SK-N-SH (cell line): ENCODE measurements around the gene GPX7. TPM values are rescaled to one million over a fixed set of nuclear protein-coding genes. Genes with fewer than 3 reads are reported as not detected.

Source experiments
- CTCF ChIA-PET: fragments of 300-600, 350-600 bp; formaldehyde crosslinking; extraction: SDS; loops from one replicate; lab custom pipeline; 2021; lab: Yijun Ruan, JAX
- POLR2A ChIA-PET: fragments of 350-600 bp; sonication (Branson Sonifier 250); formaldehyde crosslinking; extraction: SDS; loops from one replicate; lab custom pipeline; 2020; ENCODE audit warnings: antibody characterized with exemption, inconsistent platforms; lab: Yijun Ruan, JAX
- DNase-seq: peaks from one replicate; pipeline ENCODE4 v3.0.0; 2012
- H2AFZ ChIP-seq: fragments of 200-600 bp; sonication (generic); 2 replicates; pipeline ENCODE4 v1.8.1; 2016; ENCODE audit warnings: antibody characterized with exemption, mild to moderate bottlenecking, low read depth
- H3F3A ChIP-seq: fragments of 200-600 bp; sonication (generic); replicated peaks from 2 replicates; pipeline ENCODE3; 2016; ENCODE audit warnings: antibody characterized with exemption, mild to moderate bottlenecking; ENCODE audit not compliant: insufficient read depth
- H3K27ac ChIP-seq, 2 experiments: fragments of 200-500 bp in 1 of 2; fragments of 200-600 bp in 1 of 2; sonication (Bioruptor generic) in 1 of 2; sonication (generic), shearing (Covaris generic) in 1 of 2; 2 replicates each; pipeline versions ENCODE4 v1.5.1 to v1.6.1; 2014 to 2016; ENCODE audit warnings: low read depth in 2 of 2, inconsistent platforms in 1 of 2, low read length in 1 of 2, mild to moderate bottlenecking in 1 of 2, mixed read lengths in 1 of 2
- H3K27me3 ChIP-seq: fragments of 200-600 bp; sonication (generic), shearing (Covaris generic); 2 replicates; pipeline ENCODE4 v1.6.1; 2016; ENCODE audit warnings: mixed run types; ENCODE audit not compliant: insufficient read depth
- H3K36me3 ChIP-seq, 2 experiments: fragments of 200-500 bp in 1 of 2; fragments of 200-600 bp in 1 of 2; sonication (Bioruptor generic) in 1 of 2; sonication (generic) in 1 of 2; replicated peaks in 1 of 2; 2 replicates each; pipeline versions ENCODE3 to v1.5.1; 2014 to 2016; ENCODE audit warnings: low read length in 1 of 2, mild to moderate bottlenecking in 1 of 2; ENCODE audit not compliant: insufficient read depth in 2 of 2, control insufficient read depth in 1 of 2
- H3K4me1 ChIP-seq, 2 experiments: fragments of 200-500 bp in 1 of 2; fragments of 200-600 bp in 1 of 2; sonication (Bioruptor generic) in 1 of 2; sonication (generic), shearing (Covaris generic) in 1 of 2; 2 replicates each; pipeline versions ENCODE4 v1.5.1 to v1.6.1; 2014 to 2016; ENCODE audit warnings: low read depth in 1 of 2, low read length in 1 of 2, mixed run types in 1 of 2; ENCODE audit not compliant: insufficient read depth in 2 of 2, control insufficient read depth in 1 of 2
- H3K4me2 ChIP-seq: fragments of 200-600 bp; sonication (generic), shearing (Covaris generic); 2 replicates; pipeline ENCODE4 v1.6.1; 2017; ENCODE audit warnings: mixed run types
- H3K4me3 ChIP-seq, 2 experiments: fragments of 200-500 bp in 1 of 2; fragments of 200-600 bp in 1 of 2; sonication (Bioruptor generic) in 1 of 2; sonication (generic), shearing (Covaris generic) in 1 of 2; 2 replicates each; pipeline versions ENCODE4 v1.5.1 to v1.8.1; 2014 to 2016; ENCODE audit warnings: low read depth in 2 of 2, inconsistent platforms in 1 of 2, low read length in 1 of 2, mild to moderate bottlenecking in 1 of 2, mixed read lengths in 1 of 2, moderate library complexity in 1 of 2
- H3K79me2 ChIP-seq: fragments of 200-600 bp; sonication (generic); 2 replicates; pipeline ENCODE4 v1.8.1; 2017; ENCODE audit warnings: mild to moderate bottlenecking; ENCODE audit not compliant: insufficient read depth
- H3K9ac ChIP-seq: fragments of 200-600 bp; sonication (generic); 2 replicates; pipeline ENCODE4 v1.6.1; 2017; ENCODE audit warnings: mixed run types
- H3K9me2 ChIP-seq: fragments of 200-600 bp; sonication (generic); 2 replicates; pipeline ENCODE4 v1.6.1; 2017; ENCODE audit warnings: mixed run types
- H3K9me3 ChIP-seq: fragments of 200-600 bp; sonication (generic); 2 replicates; pipeline ENCODE4 v1.6.1; 2017; ENCODE audit warnings: mixed run types, mild to moderate bottlenecking, moderate library complexity
- H4K20me1 ChIP-seq: fragments of 200-600 bp; sonication (generic); 2 replicates; pipeline ENCODE4 v1.6.1; 2017; ENCODE audit warnings: mild to moderate bottlenecking, mixed run types; ENCODE audit not compliant: insufficient read depth
- CHD2 ChIP-seq: fragments of 150-350 bp; IDR thresholded peaks from 2 replicates; pipeline ENCODE4 v1.6.1; 2018; ENCODE audit warnings: low read length; ENCODE audit not compliant: partially characterized antibody
- CTCF ChIP-seq: fragments of 200-600 bp; sonication (generic); IDR thresholded peaks from 2 replicates; pipeline ENCODE4 v1.6.1; 2017; ENCODE audit warnings: antibody characterized with exemption, mild to moderate bottlenecking, moderate library complexity
- EZH2phosphoT487 ChIP-seq: fragments of 200-600 bp; sonication (generic); IDR thresholded peaks from 2 replicates; pipeline ENCODE4 v1.6.1; 2017; ENCODE audit warnings: low read depth, mixed run types, mild to moderate bottlenecking, antibody characterized with exemption, moderate library complexity, borderline replicate concordance
- FOXJ3 ChIP-seq: sonication (generic); formaldehyde crosslinking; IDR thresholded peaks from 2 replicates; pipeline ENCODE4 v1.5.1; 2020; ENCODE audit warnings: mild to moderate bottlenecking, missing genetic modification reagents
- JUND ChIP-seq: IDR thresholded peaks from 2 replicates; pipeline ENCODE4 v1.4.0; 2012
- MAX ChIP-seq: IDR thresholded peaks from 2 replicates; pipeline ENCODE4 v1.4.0; 2012; ENCODE audit warnings: low read depth
- MXI1 ChIP-seq: IDR thresholded peaks from 2 replicates; pipeline ENCODE4 v1.6.1; 2012; ENCODE audit warnings: mild to moderate bottlenecking, low read depth, low read length, improper control_type of control experiment
- NFIC ChIP-seq: IDR thresholded peaks from 2 replicates; pipeline ENCODE4 v1.4.0; 2012; ENCODE audit warnings: borderline replicate concordance
- RAD21 ChIP-seq: IDR thresholded peaks from 2 replicates; pipeline ENCODE4 v1.6.1; 2012; ENCODE audit warnings: mild to moderate bottlenecking, low read length
- RXRA ChIP-seq: IDR thresholded peaks from 2 replicates; pipeline ENCODE4 v1.4.0; 2012; ENCODE audit warnings: low read depth, mild to moderate bottlenecking, borderline replicate concordance
- SMC3 ChIP-seq: IDR thresholded peaks from 2 replicates; pipeline ENCODE4 v1.6.1; 2012; ENCODE audit warnings: low read depth, low read length, improper control_type of control experiment
- TAF1 ChIP-seq: IDR thresholded peaks from 2 replicates; pipeline ENCODE4 v1.6.1; 2012; ENCODE audit warnings: low read depth, mild to moderate bottlenecking, low read length, moderate library complexity, borderline replicate concordance
- TCF12 ChIP-seq: IDR thresholded peaks from 2 replicates; pipeline ENCODE4 v1.4.0; 2012
- TEAD4 ChIP-seq: IDR thresholded peaks from 2 replicates; pipeline ENCODE4 v1.4.0; 2012; ENCODE audit warnings: mild to moderate bottlenecking, borderline replicate concordance; ENCODE audit not compliant: insufficient read depth
- USF2 ChIP-seq: fragments of 150-350 bp; IDR thresholded peaks from 2 replicates; pipeline ENCODE4 v1.6.1; 2017; ENCODE audit warnings: antibody characterized with exemption, low read length, low read depth, borderline replicate concordance
- ZBTB33 ChIP-seq: IDR thresholded peaks from 2 replicates; pipeline ENCODE4 v1.4.0; 2012; ENCODE audit warnings: low read depth, borderline replicate concordance
- WGBS: methylation state at CpG from one replicate; pipeline ENCODE4 v1.1.6; 2017; ENCODE audit warnings: low lambda C conversion rate; 5-methylcytosine and 5-hydroxymethylcytosine counted together
- polyA plus RNA-seq, 3 experiments: library from polyadenylated mRNA; depleted of rRNA; stranded (reverse); fragments of >200 nt; gene quantifications; 2 replicates each; pipeline ENCODE4 v1.2.3, GENCODE V29; 2012

GPX7 gene
- polyA plus RNA-seq, 1 of the 3 experiments (the other 2 are of a cell fraction), result 6.2 TPM

- POLR2A ChIA-PET, result no interaction called here
- no peak for TF ChIP-seq TEAD4
- whole genome bisulfite sequencing, result 72% methylated on average over 2 of the region's 2 CpGs
- Histone ChIP-seq H3K4me1 (peaks cover 0 to 11% of the 10 kb centered on the region in 2 experiments; a peak in 2 of 4 replicates), H4K20me1 (no peaks in the 10 kb centered on the region), H3K4me3 (no peak overlapping the region), H3K9me2 (no peaks in the 10 kb centered on the region), H3K27ac (no peak overlapping the region), H3K9ac (no peak overlapping the region), H3K79me2 (no peaks in the 10 kb centered on the region), H3K36me3 (no peaks in the 10 kb centered on the region), H3F3A (no peaks in the 10 kb centered on the region), H3K9me3 (no peaks in the 10 kb centered on the region), H2AFZ (no peak overlapping the region), H3K27me3 (no peaks in the 10 kb centered on the region), H3K4me2 (no peak overlapping the region)
- CTCF ChIA-PET, result no interaction called here
- DNase-seq, result no peak
Observed at GRCh38 chr1:52597912-52598311, 4.3 kb upstream of the GPX7 start.

GRCh38 chr1:52598729-52599128 is 3.4 kb upstream of the GPX7 start:
- POLR2A ChIA-PET, result interaction anchor here (1.2 kb wide), 1 partner anchor 46 kb away, joined by 3 read pairs; the partner anchor contains the start of gene TUT4
- CTCF ChIA-PET, result interaction anchor here (0.5 kb wide), 1 partner anchor 488 kb away, joined by 3 read pairs; no protein-coding TSS in a partner anchor

More at GRCh38 chr1:52598729-52599128, 3.4 kb upstream of the GPX7 start:
- 92% methylated on average over 7 of the region's 7 CpGs for WGBS
- Histone ChIP-seq H3K9me3 (no peaks in the 10 kb centered on the region), H3K36me3 (no peaks in the 10 kb centered on the region), H2AFZ (no peak overlapping the region), H3K4me1 (peaks cover 0 to 18% of the 10 kb centered on the region in 2 experiments; a peak in 2 of 4 replicates), H3K4me2 (no peak overlapping the region), H3K79me2 (no peaks in the 10 kb centered on the region), H3K27me3 (no peaks in the 10 kb centered on the region), H4K20me1 (no peaks in the 10 kb centered on the region), H3K27ac (no peak overlapping the region), H3K9ac (no peak overlapping the region), H3F3A (no peaks in the 10 kb centered on the region), H3K9me2 (no peaks in the 10 kb centered on the region), H3K4me3 (no peak overlapping the region)
- no peak for TF ChIP-seq TCF12
- no peak for TF ChIP-seq MXI1
- no peak for TF ChIP-seq NFIC
- TF ChIP-seq SMC3, result no peak
- TF ChIP-seq TAF1, result no peak
- no peak for TF ChIP-seq RXRA
- no peak for TF ChIP-seq FOXJ3 (CRISPR knock-in tag)
- no peak for TF ChIP-seq USF2
- TF ChIP-seq CTCF, result no peak
- TF ChIP-seq MAX, result no peak
- TF ChIP-seq TEAD4, result no peak
- TF ChIP-seq ZBTB33, result no peak
- no peak for TF ChIP-seq CHD2
- TF ChIP-seq JUND, result no peak
- no peak for TF ChIP-seq EZH2phosphoT487
- TF ChIP-seq RAD21, result no peak
- DNase-seq, result no peak
